ENCODE results near the gene CPLX3.

Gene CPLX3

GRCh38 chr15:74850393-74850792, 24.0 kb downstream of the CPLX3 start:
- no peak for DNase-seq (ENCODE audit: low read depth in 2 of 2)
- TF ChIP-seq CTCF (IDR thresholded peaks at IDR 0.05; ENCODE audit: low read depth, low read length): no peak
- H3K4me3 ChIP-seq (replicated peaks in 1 of 2; ENCODE audit: low read depth in 2 of 2, low read length in 2 of 2): no peak overlapping the region

- TF ChIP-seq CTCF (IDR thresholded peaks at IDR 0.05; ENCODE audit: low read depth, low read length): no peak
- DNase-seq (ENCODE audit: low read depth in 2 of 2): no peak
- H3K4me3 ChIP-seq (replicated peaks in 1 of 2; ENCODE audit: low read depth in 2 of 2, low read length in 2 of 2): no peak overlapping the region
These were observed 25.5 kb downstream of the CPLX3 start for GRCh38 chr15:74851960-74852359.

GRCh38 chr15:74854453-74855022, 28.1 kb downstream of the CPLX3 start:
- TF ChIP-seq CTCF (IDR thresholded peaks at IDR 0.05; ENCODE audit: low read depth, low read length): no peak
- no peak overlapping the region for H3K4me3 ChIP-seq (replicated peaks in 1 of 2; ENCODE audit: low read depth in 2 of 2, low read length in 2 of 2)
- DNase-seq (ENCODE audit: low read depth in 2 of 2): no peak

GRCh38 chr15:74855857-74856256, 29.4 kb downstream of the CPLX3 start:
- no peak for TF ChIP-seq CTCF (IDR thresholded peaks at IDR 0.05; ENCODE audit: low read depth, low read length)
- DNase-seq (ENCODE audit: low read depth in 2 of 2): no peak

GRCh38 chr15:74856537-74856936, 30.1 kb downstream of the CPLX3 start:
- H3K4me3 ChIP-seq (replicated peaks in 1 of 2; ENCODE audit: low read depth in 2 of 2, low read length in 2 of 2): no peak overlapping the region
- no peak for TF ChIP-seq CTCF (IDR thresholded peaks at IDR 0.05; ENCODE audit: low read depth, low read length)
- no peak for DNase-seq (ENCODE audit: low read depth in 2 of 2)

More at GRCh38 chr15:74855857-74856256, 29.4 kb downstream of the CPLX3 start:
- H3K4me3 ChIP-seq (replicated peaks in 1 of 2; ENCODE audit: low read depth in 2 of 2, low read length in 2 of 2): no peak overlapping the region

GRCh38 chr15:74857082-74857655, 30.7 kb downstream of the CPLX3 start:
- H3K4me3 ChIP-seq (replicated peaks in 1 of 2; ENCODE audit: low read depth in 2 of 2, low read length in 2 of 2): no peak overlapping the region
- no peak for TF ChIP-seq CTCF (IDR thresholded peaks at IDR 0.05; ENCODE audit: low read depth, low read length)
- DNase-seq (ENCODE audit: low read depth in 2 of 2): no peak
